ENCODE data around the gene ARID5B.

The ARID5B gene

GRCh38 chr10:62109587-62110293, 208.2 kb downstream of the ARID5B start:
- ATAC-seq (ENCODE audit: insufficient read depth, low read depth) (no peak), DNase-seq (no peak)
- H2AFZ ChIP-seq (ENCODE audit: low read depth, low read length) = no peak overlapping the region
- H3K9me3 ChIP-seq (ENCODE audit: insufficient read depth, low read length, severe bottlenecking) = no peaks in the 10 kb centered on the region
- H3K27me3 ChIP-seq (ENCODE audit: insufficient read depth, low read length, poor library complexity) = no peaks in the 10 kb centered on the region
- H3K27ac ChIP-seq (ENCODE audit: low read length) = no peak overlapping the region
- H3K79me2 ChIP-seq (ENCODE audit: insufficient read depth, low read length) = no peaks in the 10 kb centered on the region
- H3K9ac ChIP-seq (ENCODE audit: low read depth, low read length) = no peak overlapping the region
- no peaks in the 10 kb centered on the region for H3K36me3 ChIP-seq (ENCODE audit: insufficient read depth, low read length)
- no peak for TF ChIP-seq EZH2 (IDR thresholded peaks at IDR 0.05; ENCODE audit: borderline replicate concordance, low read depth, low read length, severe bottlenecking)
- TF ChIP-seq, protein P1, sequence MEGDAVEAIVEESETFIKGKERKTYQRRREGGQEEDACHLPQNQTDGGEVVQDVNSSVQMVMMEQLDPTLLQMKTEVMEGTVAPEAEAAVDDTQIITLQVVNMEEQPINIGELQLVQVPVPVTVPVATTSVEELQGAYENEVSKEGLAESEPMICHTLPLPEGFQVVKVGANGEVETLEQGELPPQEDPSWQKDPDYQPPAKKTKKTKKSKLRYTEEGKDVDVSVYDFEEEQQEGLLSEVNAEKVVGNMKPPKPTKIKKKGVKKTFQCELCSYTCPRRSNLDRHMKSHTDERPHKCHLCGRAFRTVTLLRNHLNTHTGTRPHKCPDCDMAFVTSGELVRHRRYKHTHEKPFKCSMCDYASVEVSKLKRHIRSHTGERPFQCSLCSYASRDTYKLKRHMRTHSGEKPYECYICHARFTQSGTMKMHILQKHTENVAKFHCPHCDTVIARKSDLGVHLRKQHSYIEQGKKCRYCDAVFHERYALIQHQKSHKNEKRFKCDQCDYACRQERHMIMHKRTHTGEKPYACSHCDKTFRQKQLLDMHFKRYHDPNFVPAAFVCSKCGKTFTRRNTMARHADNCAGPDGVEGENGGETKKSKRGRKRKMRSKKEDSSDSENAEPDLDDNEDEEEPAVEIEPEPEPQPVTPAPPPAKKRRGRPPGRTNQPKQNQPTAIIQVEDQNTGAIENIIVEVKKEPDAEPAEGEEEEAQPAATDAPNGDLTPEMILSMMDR (IDR thresholded peaks at IDR 0.05; ENCODE audit: borderline replicate concordance, extremely low read depth, low read length, poor library complexity, severe bottlenecking) = no peak
- H3K4me2 ChIP-seq (ENCODE audit: insufficient read depth, low read length) = no peak overlapping the region
- no peaks in the 10 kb centered on the region for H4K20me1 ChIP-seq (ENCODE audit: insufficient read depth, low read length)
- H3K4me1 ChIP-seq (ENCODE audit: insufficient read depth, low read length) = no peaks in the 10 kb centered on the region
- H3K4me3 ChIP-seq (ENCODE audit: low read depth in 1 of 2, low read length in 2 of 2) = no peak overlapping the region

GRCh38 chr10:62112300-62112699, 210.8 kb downstream of the ARID5B start:
- TF ChIP-seq, protein P1 (IDR thresholded peaks at IDR 0.05; ENCODE audit: borderline replicate concordance, extremely low read depth, low read length, poor library complexity, severe bottlenecking) = no peak
- no peak for TF ChIP-seq EZH2 (IDR thresholded peaks at IDR 0.05; ENCODE audit: borderline replicate concordance, low read depth, low read length, severe bottlenecking)
- Histone ChIP-seq H3K27ac (ENCODE audit: low read length) (no peak overlapping the region), H3K27me3 (ENCODE audit: insufficient read depth, low read length, poor library complexity) (no peaks in the 10 kb centered on the region), H3K4me2 (ENCODE audit: insufficient read depth, low read length) (no peak overlapping the region), H4K20me1 (ENCODE audit: insufficient read depth, low read length) (no peaks in the 10 kb centered on the region), H3K9ac (ENCODE audit: low read depth, low read length) (no peak overlapping the region), H3K36me3 (ENCODE audit: insufficient read depth, low read length) (no peaks in the 10 kb centered on the region), H2AFZ (ENCODE audit: low read depth, low read length) (no peak overlapping the region), H3K79me2 (ENCODE audit: insufficient read depth, low read length) (no peaks in the 10 kb centered on the region), H3K9me3 (ENCODE audit: insufficient read depth, low read length, severe bottlenecking) (no peaks in the 10 kb centered on the region), H3K4me3 (ENCODE audit: low read depth in 1 of 2, low read length in 2 of 2) (no peak overlapping the region), H3K4me1 (ENCODE audit: insufficient read depth, low read length) (no peaks in the 10 kb centered on the region)
- ATAC-seq (ENCODE audit: insufficient read depth, low read depth) (no peak), DNase-seq (no peak)

- H3K4me1 ChIP-seq (ENCODE audit: insufficient read depth, low read length) = no peaks in the 10 kb centered on the region
- no peaks in the 10 kb centered on the region for H3K36me3 ChIP-seq (ENCODE audit: insufficient read depth, low read length)
- no peak overlapping the region for H2AFZ ChIP-seq (ENCODE audit: low read depth, low read length)
- no peaks in the 10 kb centered on the region for H3K27me3 ChIP-seq (ENCODE audit: insufficient read depth, low read length, poor library complexity)
- H4K20me1 ChIP-seq (ENCODE audit: insufficient read depth, low read length) = no peaks in the 10 kb centered on the region
- TF ChIP-seq, protein P1 (IDR thresholded peaks at IDR 0.05; ENCODE audit: borderline replicate concordance, extremely low read depth, low read length, poor library complexity, severe bottlenecking) = no peak
- TF ChIP-seq EZH2 (IDR thresholded peaks at IDR 0.05; ENCODE audit: borderline replicate concordance, low read depth, low read length, severe bottlenecking) = no peak
- ATAC-seq (ENCODE audit: insufficient read depth, low read depth) (no peak), DNase-seq (no peak)
- H3K9ac ChIP-seq (ENCODE audit: low read depth, low read length) = no peak overlapping the region
- no peak overlapping the region for H3K4me2 ChIP-seq (ENCODE audit: insufficient read depth, low read length)
- no peaks in the 10 kb centered on the region for H3K9me3 ChIP-seq (ENCODE audit: insufficient read depth, low read length, severe bottlenecking)
- no peak overlapping the region for H3K4me3 ChIP-seq (ENCODE audit: low read depth in 1 of 2, low read length in 2 of 2)
- H3K27ac ChIP-seq (ENCODE audit: low read length) = no peak overlapping the region
- no peaks in the 10 kb centered on the region for H3K79me2 ChIP-seq (ENCODE audit: insufficient read depth, low read length)
Observed at GRCh38 chr10:62112963-62113362, 211.5 kb downstream of the ARID5B start.
